ENCODE data around the gene NHSL1.

The NHSL1 gene

DNA sequence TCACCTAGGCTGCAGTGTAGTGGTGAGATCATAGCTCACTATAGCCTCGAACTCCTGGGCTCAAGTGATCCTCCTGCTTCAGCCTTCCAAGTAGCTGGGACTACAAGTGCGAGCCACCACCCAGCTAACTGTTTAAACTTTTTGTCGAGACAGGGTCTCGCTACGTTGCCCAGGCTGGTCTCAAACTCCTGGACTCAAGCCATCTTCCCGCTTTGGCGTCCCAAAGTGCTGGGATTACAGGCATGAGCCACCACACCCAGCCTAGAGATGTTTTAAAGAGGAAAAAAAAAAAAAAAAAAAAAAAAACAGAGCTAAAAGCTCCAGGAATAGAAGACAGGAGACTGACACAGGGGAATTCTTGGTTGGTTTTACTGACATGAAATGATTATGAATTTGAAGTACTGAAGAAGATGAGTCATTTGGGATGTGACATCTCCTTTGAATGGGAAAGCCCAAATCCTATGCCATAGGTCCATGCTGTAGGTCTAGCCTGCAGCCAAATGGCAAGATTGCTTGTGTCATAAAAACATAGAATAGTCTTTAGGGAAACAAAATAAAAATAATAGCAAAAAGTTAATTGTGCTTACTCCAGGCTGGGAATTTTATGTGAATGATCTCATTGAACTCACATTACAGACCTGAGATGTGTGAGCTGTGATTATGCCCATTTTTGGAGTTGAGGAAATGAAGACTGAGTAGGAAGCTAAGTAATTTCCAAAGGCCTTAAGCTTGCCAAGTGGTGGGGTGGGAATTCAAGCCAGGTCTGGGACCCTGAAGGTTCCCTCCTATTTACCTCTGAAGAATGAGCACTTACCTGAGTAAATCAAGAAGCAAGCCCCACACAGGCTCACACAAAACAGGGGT lies 24.3 kb upstream of the NHSL1 start:
- no peak for DNase-seq

DNA sequence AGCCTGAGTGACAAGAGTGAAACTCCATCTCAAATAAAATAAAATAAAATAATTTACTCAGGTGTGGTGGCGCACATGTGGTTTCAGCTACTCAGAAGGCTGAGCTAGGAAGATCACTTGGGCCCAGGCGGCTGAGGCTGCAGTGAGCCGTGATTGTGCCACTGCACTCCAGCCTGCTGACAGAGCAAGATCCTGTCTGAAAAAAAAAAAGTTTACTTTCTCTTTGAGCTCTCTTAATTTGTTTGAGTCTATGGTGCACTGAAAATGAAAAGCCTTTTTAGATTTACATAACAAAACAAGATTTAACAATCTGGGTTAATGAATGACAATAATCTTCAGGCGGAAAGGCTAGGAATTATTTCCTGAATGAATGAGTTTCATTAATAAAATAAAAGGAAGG lies 23.3 kb upstream of the NHSL1 start:
- DNase-seq: no peak

DNA sequence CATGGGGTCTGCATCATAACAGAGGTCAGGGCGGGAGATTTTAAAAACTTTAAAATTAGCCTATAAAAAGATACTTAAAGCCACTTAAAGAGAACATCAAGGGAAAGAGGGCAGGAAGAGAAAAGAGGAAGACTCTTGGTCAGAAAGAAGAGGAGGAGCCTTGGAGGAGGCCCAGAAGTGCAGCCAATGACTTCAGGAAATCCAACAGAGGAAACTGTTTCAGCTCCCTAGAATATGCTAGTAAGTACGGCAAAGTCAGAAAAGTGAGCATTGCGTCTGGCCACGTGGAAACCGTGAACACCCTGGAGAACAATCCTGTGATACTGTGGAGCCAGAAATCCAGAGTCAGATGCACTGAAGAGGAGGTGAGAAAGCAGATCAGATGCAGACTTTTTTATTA lies 22.5 kb upstream of the NHSL1 start:
- DNase-seq: no peak

DNA sequence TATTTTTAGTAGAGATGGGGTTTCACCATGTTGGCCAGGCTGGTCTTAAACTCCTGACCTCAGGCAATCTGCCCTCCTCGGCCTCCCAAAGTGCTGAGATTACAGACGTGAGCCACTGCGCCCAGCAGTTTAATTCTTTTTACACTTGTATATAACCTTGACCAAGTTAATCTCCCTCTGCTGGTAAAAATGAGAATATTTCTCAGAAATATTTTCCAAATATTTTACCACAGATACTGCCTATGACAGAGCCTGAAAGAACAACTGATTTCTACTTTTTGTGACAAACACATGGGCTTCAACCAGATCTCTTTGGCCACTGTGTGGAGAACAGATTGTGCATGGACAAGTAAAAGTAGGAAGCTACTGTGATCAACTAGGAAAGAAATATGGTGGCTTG lies 21.2 kb upstream of the NHSL1 start:
- no peak for DNase-seq

DNA sequence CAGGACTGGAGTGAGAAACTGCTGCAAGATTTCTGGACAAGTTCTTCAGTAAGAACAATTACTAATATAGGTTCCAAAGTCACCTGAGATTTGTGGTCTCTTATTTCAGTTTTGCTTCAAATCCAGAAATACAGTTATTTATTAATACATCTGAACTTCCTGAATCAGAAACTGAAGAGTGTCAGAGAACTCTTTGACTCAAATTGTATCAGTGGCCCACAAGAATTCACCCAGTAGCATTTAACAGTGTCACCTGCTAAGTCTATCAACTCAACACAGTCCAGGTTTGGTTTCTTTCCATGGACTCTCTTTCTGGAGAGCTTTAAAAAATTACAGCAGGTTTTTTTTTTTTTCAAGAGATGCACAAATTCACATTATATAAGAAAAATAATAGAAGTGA lies 18.8 kb upstream of the NHSL1 start:
- no peak for DNase-seq

DNA sequence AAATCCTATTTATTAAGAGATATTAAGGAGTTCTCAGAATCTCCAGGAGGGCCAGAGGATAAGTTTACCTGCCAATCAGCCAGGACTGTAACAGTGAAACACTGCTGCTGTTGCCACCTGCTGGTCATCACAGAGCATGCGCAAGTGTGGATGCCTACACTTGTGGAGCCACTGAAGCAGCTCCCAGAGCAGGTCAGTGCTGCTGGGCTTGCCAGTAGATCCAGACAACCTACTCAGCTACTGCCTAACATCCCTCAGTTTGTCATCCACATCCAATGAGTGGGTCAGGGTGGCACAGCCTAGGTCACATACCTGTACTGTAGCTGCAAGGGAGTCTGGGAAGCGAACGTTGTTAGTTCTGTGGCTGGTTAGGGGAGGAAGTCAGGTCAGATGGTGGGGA lies 18.3 kb upstream of the NHSL1 start:
- DNase-seq: peak; percentile 85

DNA sequence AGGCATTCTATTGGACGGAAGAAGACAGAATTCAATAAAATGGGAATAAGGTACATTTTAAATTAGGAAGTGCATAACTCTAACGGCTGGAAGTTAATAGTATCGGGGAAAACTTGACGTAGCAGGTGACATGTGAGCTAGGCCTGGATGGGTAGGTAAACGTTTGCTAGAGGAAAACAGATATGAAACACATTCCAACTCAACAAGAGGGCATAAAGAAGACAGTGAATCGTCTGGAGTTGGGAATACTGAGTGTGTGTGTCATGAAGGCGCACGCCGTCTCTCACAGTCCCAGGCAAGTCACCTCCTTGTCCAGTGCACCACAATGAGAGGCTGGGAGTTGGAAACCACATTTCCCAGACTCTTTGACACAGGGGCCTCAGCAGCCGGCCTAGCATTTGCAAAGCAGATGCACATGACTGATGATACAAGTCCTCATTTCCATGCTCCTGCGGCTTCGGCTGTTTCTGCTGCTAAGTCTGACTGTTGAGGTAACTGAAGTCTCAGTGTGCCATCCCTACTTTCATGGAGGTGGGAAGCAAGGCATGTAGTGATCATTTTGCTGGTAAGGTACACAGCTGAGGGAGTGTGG lies 16.5 kb upstream of the NHSL1 start:
- DNase-seq: no peak

DNA sequence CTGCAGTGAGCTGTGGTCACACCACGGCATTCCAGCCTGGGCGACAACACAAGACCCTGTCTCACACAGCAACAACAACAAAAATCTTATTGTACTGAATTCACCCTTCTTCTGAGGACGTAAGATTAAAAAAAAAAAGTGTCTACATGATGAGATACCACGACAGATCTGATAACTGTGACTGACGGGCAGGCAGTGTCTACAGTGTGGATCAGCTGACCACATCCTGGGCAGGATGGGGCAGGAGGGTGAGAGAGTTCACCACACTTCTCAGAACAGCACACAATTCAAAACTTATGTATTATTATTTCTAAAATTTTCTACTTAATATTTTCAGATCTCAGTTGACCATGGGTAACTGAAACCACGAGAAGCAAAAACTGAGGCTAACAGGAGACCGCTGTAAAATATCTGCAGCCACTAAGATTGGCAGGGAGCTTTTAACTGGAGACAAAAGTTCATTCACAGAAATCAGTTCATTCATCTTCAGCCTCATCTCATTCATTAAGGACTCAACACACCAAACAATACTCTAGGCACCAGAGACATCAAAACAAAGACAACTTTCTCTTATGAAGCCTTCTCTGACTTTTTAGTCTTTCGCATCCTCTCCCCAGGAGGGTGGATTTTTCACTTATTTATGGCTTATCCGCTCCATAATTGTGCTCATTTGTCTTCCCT lies 15.7 kb upstream of the NHSL1 start:
- peak; percentile 64 for DNase-seq

DNA sequence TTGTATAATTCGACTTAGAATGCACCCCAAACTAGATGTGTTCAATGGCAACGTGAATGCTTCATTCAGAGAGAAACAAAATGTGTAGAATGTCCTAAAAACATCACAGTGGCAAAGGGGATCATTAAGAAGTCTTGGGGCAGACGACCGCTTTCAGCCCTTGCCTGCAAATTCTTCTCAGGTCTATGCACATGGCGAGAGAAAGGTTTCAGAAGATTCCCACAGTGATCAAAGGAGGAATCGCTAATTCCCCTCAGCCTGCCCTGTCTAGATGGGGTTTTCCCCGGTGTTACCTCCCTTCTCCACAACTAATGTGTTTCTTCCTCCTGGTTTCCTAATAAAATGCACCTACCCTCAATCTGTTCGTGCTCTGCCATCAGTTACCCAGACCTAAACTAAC lies 13.3 kb upstream of the NHSL1 start:
- no peak for DNase-seq

DNA sequence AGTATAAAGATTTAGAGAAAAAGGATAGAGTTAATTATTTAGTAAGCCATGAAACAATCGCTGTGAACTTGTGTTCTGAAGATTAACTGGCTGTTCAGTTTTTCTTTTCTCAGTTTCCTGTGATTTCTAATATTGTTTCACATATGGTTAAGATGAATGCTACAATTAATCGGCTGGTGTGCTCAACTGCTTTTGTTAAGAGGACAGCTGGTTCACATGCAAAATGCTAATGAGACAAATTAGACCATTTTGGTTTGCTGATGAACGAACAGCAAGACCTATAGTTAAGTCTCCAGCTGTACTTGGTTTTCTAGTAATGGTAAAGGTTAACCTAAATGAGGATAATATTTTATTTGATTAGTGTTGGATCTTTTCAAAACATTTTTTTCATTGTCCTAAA lies 10.8 kb upstream of the NHSL1 start:
- no peak for DNase-seq

DNA sequence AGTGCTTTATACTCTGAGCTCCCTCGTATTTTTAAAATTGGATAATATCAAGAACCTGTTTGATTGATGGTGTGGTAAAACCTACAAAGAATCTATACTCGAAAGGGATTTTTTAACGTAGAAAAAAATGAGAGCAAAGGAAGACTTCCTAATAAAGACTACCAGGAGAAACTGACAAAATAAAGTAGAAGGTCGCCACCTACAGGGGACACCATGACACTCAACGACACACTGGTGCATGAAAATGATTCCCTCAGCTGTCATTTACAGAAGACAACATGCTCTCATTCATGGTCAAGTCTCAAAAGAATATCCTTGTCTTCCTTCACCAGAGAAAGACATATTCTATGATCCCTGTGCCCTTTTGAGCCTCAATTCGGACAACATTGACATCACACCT lies 10.1 kb upstream of the NHSL1 start:
- peak; percentile 71 for DNase-seq

DNA sequence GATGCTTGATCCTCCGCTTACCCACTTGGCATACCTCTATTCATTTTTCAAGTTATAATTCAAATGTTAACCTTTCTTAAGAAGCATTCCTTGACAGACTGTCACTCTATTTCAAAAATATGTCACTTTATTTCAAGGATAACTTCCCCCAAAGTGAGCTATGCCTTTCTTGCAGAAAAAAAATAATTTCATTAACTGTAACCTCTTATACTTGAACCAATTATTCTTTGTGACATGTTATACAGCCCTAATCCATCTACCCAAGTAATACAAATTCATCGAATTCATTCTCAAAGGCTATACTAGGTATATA lies 9.3 kb upstream of the NHSL1 start:
- DNase-seq: no peak

DNA sequence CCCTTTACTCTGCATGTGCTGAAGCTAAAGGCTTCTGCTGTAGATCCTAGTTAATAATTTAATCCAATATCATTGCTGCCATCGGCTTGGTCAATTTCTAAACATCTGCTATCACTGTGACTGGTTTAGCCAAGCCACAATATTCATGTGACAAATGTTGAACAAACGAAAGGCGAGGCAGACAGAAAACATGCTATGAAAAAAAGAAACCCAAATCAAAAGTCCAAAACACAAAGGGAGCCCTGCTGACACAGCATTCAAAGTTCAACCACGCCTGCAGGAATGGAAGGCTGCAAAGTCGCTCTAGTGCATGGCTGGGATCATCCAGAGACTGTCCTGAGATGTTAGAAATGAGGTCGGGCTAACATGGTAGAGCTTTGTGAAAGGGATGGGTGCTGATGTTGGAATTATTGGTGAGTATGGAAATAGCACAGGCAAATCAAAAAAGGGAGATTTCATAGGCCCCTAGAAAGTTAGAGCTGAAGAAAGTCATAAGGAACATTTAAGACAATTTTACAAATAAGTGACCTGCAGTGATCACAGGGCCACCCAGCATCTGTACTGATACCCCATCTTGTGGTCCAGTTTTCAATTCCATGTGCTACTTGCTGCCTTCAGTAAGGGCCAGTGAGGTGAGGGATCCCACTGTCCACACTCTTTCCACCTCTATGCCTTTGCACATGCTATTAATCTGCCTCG lies 8.8 kb upstream of the NHSL1 start:
- no peak for DNase-seq

DNA sequence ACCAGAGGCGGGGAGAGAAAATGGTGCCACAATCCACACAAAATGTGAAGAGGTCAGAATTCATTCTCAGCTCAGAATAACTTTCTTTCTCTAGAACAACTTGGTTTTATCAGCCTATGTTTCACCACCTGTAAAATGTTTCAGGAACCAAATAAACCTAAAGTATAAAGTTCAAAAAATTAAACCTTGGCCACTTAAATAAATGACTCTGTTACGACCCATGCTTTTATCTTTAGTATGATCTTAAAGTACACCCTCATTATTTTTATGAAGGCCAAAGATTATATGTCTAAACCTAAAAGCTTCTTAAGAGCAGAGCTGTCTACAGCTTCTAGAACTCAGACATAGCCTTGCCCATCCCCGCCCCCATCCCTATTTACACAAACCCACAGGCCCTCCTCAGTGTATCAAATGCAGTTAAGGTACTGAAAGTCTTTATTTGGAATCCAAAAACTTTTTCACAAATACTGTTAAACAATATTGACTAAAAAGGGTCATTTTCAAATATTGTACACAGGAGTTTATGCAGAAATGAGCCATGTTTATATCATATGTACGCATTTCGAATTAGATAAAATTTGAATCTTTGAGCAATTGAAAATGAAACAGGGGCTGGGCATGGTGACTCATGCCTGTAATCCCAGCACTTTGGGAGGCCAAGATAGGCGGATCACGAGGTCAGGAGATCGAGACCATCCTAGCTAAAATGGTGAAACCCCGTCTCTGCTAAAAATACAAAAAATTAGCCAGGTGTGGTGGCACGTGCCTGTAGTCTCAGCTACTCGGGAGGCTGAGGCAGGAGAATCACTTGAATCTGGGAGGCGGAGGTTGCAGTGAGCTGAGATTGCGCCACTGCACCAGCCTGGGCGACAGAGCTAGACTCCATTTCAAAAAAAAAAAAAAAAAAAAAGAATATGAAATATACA lies 5.7 kb upstream of the NHSL1 start:
- no peak for DNase-seq

DNA sequence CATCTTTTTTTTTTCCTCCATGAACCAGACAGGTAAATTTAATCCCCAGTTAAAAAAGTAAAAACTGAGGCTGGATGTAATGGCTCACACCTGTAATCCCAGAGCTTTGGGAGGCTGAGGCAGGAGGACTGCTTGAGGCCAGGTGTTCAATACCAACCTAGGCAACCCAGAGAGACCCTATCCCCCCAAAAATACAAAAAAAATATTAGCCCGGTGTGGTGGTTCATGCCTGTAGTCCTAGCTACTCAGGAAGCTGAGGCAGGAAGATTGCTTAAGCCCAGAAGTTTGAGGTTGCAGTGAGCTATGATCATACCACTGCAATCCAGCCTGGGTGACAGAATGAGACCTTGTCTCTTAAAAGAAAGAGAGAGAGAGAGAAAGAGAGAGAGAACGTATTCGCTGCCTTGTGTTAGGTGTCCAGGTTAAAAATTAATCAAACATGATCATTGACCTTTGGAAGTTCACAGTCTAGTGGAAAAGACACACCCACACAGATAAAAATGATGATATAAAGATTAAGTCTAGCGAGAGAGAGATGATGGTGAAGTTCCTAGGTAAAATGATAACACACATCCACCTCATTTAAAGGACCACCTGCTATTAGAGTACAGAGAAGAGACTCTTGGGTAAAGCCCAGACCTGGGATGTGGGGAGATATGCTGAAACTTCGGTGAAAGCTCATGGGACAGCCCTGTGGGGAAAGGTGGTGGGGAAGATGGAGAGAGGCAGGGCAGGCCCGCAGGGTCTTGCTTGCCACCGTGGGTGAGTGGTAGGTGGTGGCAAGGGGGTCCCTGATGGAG lies 4.8 kb upstream of the NHSL1 start:
- no peak for DNase-seq

DNA sequence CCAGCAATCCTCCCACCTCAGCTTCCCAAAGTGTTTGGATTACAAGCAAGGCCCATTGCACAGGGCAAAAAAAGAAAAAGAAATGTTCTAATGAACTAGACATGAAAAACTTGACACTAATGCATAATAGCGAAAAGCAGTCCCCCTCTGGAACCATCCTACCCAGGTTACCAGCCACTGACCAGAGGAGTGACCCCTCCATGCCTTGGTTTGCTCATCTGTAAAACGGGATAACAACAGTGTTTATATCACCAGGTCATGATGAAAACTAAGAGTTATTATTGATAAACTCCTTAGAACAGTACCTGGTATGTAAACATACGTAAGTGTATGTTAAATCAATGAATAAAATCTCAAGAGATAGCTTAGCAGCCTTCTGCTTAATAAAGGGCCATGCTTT lies 3.3 kb upstream of the NHSL1 start:
- no peak for DNase-seq

DNA sequence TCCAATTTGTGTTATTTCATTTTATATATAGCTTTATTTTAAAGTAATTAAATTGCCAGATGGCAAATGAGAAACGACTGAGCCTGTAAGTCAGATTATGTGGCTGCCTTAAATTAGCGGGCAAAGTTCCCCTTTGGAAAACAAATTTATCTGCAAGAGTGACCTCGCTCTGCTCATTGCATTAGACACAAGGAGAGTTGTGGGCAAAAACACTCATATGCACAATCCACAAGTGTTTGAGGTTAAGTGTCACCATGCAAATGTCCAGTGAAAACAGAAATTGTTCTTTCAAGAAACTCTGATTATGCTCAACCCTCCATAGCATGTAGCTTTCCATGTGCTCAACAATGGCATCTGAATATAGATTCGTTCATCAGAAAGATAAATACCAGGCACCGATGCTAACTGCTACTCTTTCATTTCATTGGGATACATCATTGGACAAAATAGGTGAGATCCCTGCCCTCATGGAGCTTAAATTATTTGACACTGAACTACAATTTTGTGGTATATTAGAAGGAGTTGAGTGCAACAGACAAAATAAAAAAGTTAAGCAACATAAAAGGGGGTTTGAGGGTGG lies 1.7 kb upstream of the NHSL1 start:
- no peak for DNase-seq

DNA sequence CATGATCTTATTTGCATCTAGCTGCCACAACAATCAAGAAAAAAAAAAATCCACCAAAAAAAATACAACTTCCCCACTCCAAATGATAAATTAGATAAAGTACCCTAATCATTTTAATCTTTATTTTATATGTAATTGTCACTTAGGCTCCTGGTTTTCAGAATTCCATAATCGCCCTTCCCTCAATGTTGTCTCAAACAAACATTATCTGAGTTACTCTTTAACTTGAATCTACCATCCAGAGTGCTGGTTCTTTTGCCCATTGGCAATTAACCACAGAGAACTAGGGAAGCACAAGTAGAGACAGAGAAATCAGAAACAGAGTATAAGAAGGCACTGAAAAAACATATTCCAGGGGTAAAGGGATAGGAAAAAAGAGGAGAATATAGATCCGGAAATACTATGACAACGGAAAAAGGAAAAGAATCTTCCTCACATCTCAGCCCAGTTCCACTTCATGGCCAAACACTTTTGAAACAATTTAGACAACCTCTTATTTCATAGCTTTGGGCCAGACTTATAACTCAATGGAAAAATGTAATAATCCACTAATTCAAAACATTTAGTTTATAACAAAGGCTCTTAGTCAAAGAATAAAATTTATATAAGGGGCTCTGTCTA lies 861 bp upstream of the NHSL1 start:
- DNase-seq: no peak

DNA sequence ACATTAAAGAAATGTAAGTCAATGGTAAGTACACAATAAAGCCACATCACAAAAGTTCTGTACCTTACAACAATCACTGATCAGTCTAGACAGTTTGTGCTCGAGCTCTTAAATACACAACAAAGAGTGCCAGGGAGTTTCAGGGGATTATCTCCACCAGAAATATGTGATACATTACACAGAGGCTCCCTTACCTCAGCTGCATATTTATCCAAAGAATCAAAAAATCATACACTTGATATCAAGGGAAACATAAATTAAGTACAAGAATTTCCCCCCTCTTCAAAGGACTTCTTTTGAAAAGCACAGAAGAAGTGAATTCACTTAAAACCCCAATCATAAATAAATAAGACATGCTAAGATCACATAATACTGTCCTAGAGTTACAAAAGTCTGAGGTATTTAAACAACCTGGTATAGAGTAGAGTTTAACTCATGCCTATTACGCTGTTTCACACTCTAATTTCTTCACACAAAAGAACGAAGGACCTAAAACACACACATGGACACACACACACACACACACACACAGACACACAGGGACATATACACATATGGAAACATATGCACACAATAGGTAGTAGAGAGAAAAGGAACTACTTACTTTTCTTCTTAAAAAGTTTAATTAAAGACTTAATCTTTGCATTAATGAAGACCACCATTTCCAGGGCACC lies 528 bp downstream of the NHSL1 start:
- DNase-seq: no peak

DNA sequence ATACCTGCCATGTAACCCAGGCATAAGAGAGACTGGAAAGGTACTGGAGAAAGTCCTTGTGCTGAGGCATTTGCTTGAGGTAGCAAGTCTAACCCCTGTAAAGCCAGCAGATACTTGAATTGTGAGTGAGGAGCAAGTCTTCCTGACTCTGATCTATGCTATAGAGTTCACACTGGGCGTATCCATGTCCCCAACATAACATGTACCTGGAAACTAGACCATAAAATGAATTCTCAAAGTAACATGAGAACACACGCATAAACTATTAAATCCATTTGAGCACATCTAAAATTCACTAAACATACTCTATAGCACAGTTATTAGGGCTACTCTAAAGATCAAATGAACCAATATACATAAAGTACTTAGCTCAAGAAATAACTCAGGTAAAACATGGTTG lies 2.0 kb downstream of the NHSL1 start:
- no peak for DNase-seq

All from activated effector memory CD4-positive, alpha-beta T cell treated with anti-CD3 and anti-CD28 coated beads, Interleukin-2, amount 50 U/mL, for 16 hours (primary cell).